GM19438 (cell line): ENCODE data around the gene FBXW9.
"Not testable (repeated sequence)": the region's sequence is repeated elsewhere in the genome, so short reads cannot be mapped to it uniquely, and the experiment has no call there.

Experiments
- ATAC-seq: cut with Tn5 transposase; IDR thresholded peaks from one replicate; pipeline ENCODE4 v1.9.1; 2021; ENCODE audit warnings: low read depth; ENCODE audit not compliant: unreplicated experiment

The FBXW9 gene

DNA sequence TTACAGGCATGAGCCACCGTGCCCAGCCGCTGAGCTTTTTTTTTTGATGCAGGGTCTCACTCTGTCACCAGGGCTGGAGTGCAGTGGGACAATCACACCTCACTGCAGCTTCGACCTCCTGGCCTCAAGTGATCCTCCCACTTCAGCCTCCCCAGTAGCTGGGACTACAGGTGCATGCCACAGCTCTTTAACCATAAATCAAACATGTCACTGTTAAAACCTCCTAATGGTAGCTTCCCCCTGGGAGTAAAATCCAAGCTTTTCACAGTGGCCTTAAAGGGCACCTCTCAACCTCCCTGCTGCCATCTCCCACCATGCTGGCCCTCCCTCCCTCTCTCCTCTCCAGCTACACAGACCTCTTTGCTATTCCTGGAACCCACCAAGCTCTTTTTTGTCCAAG lies 10.6 kb downstream of the FBXW9 start:
- ATAC-seq = no peak

DNA sequence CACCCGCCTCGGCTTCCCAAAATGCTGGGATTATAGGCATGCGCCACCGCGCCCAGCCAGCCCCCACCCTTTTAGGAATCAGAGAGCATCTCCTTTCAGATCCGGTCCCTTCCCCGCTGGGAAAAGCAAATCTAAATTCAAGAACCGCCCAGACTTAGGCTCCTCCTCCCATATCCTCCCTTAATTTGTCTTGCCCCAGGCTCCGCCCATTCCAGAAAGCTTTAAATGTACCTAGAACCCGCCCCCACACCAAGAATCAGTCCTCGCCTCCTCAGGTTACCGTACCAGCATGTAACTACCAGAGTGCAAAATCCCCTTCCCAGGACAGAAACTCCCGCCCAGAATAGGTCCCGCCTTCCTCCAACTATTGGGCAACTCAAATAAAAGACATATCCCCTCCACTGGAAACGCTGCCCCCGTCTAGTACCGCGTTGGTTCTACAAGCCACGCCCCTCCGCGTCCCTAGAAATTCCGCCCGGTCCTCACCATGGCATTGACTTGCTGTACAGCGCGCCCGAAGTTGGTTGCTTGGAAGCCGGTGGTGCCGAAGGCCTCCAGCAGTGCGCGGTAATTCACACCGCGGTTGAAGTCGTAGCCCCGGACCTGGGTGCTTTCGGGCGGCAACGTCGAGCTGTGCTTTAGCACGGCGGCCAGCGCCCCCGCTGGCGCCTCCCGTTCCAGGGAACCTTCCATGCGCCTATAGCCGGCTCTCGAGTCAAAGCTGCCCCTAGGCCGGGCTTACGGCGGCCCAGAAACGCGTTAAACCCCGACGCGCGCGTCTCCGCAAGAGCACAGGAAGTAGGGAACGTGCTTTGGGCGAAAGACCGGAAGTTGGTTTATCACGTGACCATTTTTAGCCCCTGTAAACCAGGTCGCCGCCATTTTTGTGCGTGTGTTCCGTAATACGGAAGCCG lies 15.1 kb downstream of the FBXW9 start, which contains the start of gene DHPS:
TSS of gene DHPS (minus strand) at position 807 of the 914 bp plus-strand sequence. CDS start at position 693, 114 bp downstream.
- peak; percentile 69 for ATAC-seq

DNA sequence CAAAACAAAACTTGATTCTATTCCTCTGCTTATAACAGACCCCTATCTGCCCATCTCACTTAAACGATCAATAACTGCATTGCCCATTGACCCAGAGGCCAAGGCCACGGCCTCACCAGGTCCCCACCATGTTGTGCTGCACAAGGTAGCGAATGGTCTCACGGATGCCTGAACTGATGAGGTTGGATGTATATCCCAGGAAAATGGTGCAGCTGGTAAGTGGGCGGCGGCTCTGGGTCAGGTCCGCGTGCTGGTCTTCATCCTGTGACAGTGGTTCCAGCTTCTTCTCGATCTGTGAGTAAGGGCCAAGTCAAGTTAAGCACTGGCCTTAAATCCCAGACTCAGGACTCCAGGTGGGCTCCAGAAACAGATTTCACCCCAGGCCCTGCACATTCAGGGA lies 16.4 kb downstream of the FBXW9 start:
- ATAC-seq = no peak

DNA sequence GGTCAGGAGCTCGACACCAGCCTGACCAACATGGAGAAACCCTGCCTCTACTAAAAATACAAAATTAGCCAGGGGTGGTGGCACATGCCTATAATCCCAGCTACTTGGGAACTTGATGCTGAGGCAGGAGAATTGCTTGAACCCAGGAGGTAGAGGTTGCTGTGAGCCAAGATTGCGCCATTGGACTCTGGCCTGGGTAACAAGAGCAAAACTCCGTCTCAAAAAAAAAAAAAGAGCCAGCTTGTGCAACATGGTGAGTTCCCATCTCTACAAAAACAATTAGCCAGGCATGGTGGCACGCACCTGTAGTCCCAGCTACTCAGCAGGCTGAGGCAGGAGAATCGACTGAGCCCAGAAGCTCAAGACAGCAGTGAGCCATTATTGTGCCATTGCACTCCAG lies 18.4 kb downstream of the FBXW9 start:
- ATAC-seq = not testable (repeated sequence)

DNA sequence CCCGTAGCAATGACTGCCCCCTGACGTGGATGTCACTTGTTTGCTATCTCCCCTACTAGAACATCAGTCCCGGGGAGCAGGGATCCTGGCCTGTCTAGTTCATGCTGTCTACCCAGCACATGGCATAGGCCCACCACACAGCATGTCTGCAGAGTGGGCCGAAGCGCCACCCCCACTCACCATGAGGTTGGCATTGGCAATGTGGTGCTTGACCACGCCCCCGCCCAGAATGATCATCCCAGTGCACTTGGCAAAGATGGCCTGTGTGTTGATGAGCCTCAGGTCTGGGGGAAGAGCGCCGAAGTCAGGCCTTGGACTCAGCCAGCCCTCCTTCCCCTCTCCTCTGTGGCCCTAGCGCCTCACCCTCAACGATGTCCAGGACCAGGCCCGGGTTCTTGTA lies 19.5 kb downstream of the FBXW9 start:
- no peak for ATAC-seq

DNA sequence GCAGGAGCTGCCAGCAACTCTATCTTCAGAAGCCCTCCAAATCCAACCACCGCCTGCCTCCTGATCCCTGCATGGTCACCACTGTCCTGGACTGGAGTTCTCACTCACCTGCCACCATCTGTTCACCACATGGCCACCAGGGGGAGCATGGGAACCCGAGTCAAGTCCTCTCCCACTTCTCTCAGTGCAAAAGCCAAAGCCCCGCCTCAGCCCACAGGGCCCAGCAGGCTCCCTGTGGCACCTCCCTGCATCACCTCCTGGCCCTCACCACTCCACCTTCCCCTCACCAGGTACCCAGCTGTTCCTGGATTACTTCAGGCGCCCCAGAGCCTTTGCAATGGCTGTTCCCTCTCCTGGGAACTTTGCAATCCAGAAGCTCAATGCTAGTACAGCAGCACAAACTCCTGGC lies 20.0 kb downstream of the FBXW9 start:
- ATAC-seq = no peak

DNA sequence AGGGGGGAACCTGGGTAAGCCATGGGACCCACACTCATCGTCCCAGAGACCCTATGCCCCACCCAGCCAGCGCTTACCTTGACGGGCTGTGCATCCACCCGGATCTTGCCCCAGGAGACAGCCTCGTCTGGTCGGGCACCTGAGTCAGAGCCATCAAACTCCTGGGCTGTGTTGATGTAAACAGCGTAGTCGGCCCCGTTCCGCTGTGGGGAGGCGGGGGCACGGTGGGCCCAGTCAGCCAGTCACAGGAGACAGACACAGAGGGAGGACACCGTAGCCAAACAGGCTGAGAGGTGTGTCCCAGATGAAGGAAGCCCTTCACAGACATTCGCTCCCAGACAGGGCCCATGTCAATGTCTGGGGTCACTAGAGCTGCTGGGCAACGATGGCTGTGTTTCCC lies 20.5 kb downstream of the FBXW9 start:
- ATAC-seq = no peak

DNA sequence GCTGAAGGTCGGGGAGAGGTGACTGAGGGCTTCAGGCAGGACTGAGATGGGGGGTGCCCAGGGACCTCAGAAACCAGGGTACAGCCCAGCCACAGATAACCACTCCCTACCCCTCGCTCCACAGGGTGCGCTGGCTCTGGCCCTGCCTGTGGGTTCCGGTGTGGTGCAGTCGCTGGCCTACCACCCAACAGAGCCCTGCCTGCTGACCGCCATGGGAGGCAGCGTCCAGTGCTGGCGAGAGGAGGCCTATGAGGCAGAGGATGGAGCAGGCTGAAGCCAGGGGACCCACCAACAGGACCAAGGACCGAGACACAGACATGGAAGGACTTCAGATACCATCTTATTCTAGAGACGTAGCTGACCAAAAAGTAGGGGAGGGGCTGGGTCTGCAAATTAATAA lies 21.0 kb downstream of the FBXW9 start:
- ATAC-seq = no peak

DNA sequence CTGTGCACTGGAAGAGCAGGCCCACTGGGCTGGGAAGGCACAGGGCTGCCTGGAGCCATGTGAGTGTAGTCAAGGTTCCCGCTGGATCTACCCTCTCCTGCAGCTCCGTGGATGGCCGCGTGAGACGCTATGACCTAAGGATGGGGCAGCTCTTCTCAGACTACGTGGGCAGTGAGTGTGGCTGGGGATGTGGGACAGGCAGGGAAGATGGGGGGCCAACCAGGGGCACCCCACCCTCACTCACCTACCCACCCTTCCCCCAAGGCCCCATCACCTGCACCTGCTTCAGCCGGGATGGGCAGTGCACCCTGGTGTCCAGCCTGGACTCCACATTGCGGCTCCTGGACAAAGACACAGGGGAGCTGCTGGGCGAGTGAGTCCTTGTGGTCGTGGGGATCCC lies 23.7 kb downstream of the FBXW9 start:
- ATAC-seq = no peak

DNA sequence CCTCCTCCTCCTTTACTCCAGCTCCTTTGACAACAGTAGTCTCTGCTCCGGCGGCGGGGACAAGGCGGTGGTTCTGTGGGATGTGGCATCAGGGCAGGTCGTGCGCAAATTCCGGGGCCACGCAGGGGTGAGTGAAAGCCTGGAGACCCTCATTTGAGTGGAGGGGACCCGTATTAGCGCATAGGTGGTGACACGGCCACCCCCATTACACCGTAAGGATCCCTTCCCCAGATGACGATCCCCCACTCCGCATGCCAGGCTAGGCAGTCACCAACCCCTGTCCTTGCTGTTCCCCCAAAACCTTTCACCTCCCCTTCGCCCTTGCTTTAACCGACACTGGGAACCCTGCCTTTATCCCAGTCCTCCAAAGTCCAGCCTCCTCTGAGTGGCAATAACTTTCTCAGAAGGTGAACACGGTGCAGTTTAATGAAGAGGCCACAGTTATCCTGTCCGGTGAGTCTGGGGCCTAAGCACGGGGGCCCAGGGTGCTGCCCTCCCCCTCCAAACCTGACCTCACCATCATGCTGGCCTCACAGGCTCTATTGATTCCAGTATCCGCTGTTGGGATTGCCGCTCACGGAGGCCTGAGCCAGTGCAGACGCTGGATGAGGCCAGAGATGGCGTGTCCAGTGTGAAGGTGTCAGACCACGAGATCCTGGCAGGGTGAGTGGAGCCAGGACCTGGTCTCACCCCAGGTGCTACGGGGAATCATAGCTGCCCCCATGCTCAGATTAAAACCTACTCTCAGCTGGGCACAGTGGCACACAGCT lies 26.1 kb downstream of the FBXW9 start:
- no peak for ATAC-seq

DNA sequence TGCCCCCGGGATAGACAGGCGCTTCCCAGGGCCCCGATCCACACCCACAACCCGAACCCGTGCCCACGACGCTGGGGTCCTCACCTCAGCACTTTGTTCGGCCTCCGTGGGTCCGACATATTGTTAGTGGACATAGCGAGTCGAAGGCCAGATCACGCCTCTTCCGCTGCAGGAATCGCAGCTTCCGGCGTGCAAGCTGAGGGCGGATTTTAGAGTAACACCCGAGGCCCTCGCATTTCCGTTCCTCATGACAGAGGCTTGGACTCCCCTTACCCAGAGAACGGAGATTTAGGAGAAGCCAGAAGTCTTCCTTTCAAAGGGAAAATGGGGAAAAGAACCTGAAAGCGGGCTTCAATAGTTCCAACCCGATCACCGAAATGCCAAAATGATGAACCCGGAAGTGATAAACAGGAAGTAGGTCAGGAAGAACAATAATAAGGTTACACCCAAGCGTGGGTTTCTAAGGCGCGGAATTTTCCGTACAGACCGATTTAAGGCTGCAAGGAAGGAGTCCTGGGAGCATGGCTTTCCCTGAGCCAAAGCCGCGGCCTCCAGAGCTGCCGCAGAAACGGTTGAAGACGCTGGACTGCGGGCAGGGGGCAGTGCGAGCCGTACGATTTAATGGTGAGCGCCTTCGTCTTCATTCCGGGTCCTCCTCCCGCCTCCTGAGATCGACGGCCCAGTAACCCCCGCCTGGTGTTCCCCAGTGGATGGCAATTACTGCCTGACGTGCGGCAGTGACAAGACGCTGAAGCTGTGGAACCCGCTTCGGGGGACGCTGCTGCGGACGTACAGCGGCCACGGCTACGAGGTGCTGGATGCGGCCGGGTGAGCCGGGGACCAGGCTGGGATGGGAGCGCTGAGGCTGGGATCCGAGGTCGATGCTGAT lies 26.9 kb downstream of the FBXW9 start:
- ATAC-seq = no peak

DNA sequence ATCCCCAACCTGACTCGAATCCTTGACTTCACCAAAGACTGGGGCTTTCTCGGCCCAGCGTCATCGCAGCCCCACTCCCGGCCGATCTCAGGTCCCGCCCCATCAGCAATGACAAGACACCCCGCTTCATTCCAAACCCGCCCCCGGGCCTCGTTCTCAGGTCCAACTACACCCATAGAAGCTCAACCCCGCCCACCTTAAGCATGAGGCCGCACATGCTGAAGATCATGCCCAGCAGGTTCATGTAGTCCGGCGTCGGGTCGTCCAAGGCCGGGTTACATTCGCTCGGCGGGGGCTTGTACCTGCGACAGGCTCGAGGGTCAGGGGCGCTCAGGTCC lies 27.5 kb downstream of the FBXW9 start:
- no peak for ATAC-seq

DNA sequence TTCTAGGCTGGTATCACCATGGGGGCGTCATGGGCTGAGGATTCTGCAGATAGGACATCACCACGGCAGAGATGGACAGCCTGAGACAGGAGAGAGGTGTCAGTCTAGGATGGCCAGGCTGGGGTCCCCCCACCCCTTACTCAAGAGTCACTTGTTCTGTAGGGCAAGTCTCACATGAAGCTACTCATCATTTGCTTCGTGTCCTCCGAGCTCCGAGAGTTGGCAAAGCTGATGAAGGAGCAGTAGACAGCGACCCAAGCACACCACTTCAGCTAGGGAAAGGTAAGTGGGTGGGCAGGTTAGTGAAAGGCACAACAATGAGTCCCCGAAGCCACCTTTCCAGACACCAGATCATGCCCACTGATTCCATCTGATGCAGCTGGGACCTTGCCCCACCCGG lies 28.1 kb downstream of the FBXW9 start:
- ATAC-seq = no peak

DNA sequence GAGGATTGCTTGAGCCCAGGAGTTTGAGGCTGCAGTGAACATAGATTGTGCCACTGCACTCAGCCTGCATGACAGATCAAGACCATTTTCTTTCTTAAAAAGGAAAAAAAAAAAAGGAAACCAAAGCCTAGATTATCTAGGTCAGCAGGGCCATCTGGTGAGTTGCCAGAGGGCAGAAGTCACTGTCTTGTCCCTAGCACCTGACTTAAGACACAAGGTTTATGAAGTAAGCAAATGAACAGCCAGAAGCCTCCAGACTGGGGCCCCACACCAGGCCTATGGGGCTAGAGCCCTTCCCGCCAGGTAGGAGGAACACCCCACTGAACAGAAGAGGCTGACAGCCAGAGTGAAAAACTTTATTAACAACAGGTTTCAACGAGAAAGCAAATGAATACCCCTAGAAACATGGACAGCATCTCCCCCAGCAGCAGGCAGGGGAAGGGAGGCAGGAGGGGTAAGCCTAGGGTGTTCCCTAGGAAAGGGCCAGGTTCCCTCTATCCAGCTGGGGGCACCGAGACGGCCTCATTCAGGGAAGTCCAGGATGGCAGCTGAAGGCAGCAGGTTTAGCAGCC lies 28.6 kb downstream of the FBXW9 start:
- no peak for ATAC-seq

DNA sequence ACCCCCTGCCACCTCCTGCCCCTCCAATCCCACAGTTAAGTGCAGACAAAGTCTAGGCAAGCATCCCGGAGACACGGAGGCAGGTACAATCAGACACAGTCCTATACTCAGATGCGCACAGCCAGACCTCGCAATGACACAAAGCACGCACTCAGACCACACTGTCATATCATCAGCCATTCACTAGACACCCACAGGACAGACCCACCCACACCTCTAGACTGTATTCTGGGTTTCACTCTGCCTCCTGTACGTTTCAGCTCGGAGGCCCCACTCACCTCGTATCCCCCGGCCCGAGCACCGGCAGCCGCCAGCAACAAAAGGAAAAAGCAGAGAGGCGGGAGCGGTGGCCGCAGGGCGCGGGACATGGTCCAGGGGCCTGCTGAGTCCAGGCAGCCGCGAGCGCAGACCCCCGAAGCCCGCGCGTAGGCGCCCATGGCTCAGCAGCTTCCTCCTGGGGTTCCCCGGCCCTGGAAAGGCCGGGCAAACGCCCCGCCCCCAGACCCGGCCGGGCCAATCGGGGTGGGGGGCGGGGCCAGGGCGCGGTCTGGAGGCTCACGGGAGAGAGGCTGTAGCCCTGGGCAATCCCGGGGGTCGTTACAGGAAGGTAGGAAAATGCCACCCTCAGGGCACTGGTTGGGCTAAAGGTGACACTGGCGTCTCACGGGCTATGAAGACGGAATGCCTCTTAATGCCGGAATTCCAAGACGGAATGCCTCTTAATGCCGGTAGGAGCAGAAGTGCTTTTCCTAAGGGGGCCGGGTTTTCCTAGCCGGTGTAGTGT lies 30.0 kb downstream of the FBXW9 start, which contains the start of the genes MAN2B1 and WDR83:
TSS of gene MAN2B1 (minus strand) at position 478 of the 784 bp plus-strand sequence. CDS start at position 437, 41 bp downstream.
TSS of gene WDR83 (plus strand) at position 543 of the 784 bp plus-strand sequence. CDS start 2,984 bp downstream, outside the sequence.
- ATAC-seq = peak; percentile 59

DNA sequence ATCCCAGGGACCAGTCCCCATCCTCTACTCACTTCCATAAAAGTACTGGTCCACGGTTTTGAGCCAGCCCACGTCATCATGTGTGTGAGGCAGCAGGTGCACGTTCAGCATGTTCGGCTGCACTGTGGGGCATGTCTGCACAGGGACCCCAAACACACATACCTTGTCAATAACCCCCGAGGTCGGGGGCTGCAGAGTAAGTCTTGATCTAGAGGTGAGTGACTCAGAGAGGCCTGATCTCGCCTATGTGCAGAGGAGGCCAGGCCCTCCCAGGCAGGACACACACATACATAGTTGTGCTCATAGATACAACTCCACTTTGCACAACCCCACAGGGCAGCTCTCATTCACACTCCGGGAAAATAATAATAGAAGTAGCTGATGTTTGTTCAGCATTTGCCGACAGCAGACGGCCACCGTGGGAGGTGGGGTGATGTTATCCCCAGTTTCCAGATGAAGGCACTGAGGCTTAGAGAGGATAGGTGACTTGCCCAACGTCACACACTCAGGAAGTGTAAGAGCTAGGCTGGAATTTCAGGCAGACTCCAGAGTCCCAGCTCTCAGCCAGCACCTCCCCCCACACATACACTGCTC lies 30.7 kb downstream of the FBXW9 start:
- no peak for ATAC-seq

DNA sequence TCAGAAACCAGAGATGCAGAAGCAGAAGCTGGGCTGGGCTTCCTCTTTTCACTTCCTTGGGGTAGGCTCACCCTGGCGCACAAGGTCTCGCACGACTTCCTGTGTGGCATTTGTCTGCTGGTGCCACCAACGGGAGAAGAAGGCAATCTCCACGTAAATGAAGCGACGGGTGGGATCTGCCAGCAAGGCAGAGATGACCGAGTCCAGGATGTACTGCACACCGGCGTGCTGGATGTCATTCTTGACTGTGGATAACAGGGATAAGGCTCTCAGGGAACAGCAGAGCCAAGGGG lies 31.2 kb downstream of the FBXW9 start:
- ATAC-seq = no peak

DNA sequence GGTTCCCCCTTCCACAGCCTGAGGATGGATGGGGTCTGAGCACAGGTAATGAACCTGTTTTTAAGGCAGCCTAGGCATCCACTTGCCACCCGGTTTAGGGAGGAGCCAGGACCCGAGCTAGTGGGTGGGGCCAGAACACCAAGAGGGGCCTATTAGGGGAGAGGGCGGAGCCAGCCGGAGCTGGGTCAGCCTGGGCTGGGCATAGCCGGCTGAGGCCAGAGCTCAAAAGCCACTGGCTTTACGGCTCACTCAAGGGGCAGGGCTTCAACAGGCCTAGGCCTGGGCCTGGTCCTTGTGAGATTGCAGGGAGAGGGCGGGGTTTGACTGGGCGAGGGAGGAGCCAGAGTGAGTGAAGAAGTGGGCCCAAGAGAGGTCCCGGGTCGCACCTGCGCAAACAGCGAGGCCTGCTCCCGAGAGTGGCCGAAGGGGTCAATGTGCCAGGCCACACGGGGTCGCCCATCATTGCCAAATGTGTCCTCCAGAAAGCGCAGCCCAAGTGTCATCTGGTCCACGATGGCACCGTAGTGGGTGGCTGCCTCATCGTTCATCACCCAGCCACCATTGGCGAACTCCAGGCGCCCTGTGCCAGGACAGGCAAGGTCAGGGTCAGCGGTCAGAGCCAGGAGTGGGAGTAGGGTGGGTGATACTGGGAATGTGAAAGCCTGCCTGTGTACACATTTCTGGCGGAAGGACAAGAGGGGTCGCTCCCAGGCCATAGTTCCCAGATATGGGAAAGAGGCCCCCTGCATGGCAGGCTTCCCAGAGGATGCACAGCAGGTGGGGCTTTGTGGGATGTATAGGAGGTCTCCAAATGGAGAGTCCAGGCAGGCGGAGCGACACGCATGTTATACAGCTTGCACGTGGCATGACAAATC lies 31.8 kb downstream of the FBXW9 start:
- ATAC-seq = no peak
